ENCODE results near the gene GRIN3B.
A peak's percentile ranks its signal among the peaks of the same experiment; 100 is the strongest.

The GRIN3B gene

GRCh38 chr19:1009041-1009980 lies 9.1 kb downstream of the GRIN3B start:
- DNase-seq: no peak

- DNase-seq: no peak
These were observed 9.8 kb downstream of the GRIN3B start for GRCh38 chr19:1009981-1010538.

GRCh38 chr19:1010586-1011510 lies 10.6 kb downstream of the GRIN3B start:
- no peak for DNase-seq

GRCh38 chr19:1011831-1012333 lies 11.7 kb downstream of the GRIN3B start:
- no peak for DNase-seq

- DNase-seq: no peak
These were observed 12.1 kb downstream of the GRIN3B start for GRCh38 chr19:1012334-1012733.

- DNase-seq: no peak
These were observed 13.0 kb downstream of the GRIN3B start for GRCh38 chr19:1013218-1013617.

- DNase-seq: no peak
These were observed 14.2 kb downstream of the GRIN3B start for GRCh38 chr19:1014161-1015060.

- no peak for DNase-seq
These were observed 15.0 kb downstream of the GRIN3B start for GRCh38 chr19:1015061-1015781.

- no peak for DNase-seq
These were observed 15.8 kb downstream of the GRIN3B start for GRCh38 chr19:1015782-1016646.

GRCh38 chr19:1016647-1017114 lies 16.5 kb downstream of the GRIN3B start:
- no peak for DNase-seq

GRCh38 chr19:1017115-1017905 lies 17.1 kb downstream of the GRIN3B start:
- no peak for DNase-seq

- no peak for DNase-seq
These were observed 17.7 kb downstream of the GRIN3B start for GRCh38 chr19:1017906-1018305.

GRCh38 chr19:1018393-1018792 lies 18.2 kb downstream of the GRIN3B start:
- no peak for DNase-seq

GRCh38 chr19:1018932-1019615 lies 18.9 kb downstream of the GRIN3B start:
- DNase-seq: no peak

- no peak for DNase-seq
These were observed 19.4 kb downstream of the GRIN3B start for GRCh38 chr19:1019616-1019961.

- no peak for DNase-seq
These were observed 20.0 kb downstream of the GRIN3B start for GRCh38 chr19:1019980-1020867.

- DNase-seq: peak; percentile 95
These were observed 20.7 kb downstream of the GRIN3B start, which contains the start of gene TMEM259 for GRCh38 chr19:1020868-1021425. TSS of gene TMEM259 (minus strand) at chr19:1021123. CDS start at chr19:1020996, 127 bp downstream.
